Glutamatergic neuron (in vitro differentiated cells): ENCODE data around the gene CCNY. TPM values are rescaled to one million over a fixed set of nuclear protein-coding genes. Genes with fewer than 3 reads are reported as not detected.
A peak's percentile ranks its signal among the peaks of the same experiment; 100 is the strongest.

ENCODE experiments used
- DNase-seq: peaks from one replicate; pipeline ENCODE4 v3.0.0; 2022
- H3K27ac Mint-ChIP-seq: one replicate; pipeline ENCODE4 v1.8.0; 2020; ENCODE audit warnings: mild to moderate bottlenecking, mixed read lengths, inconsistent platforms; ENCODE audit not compliant: unreplicated experiment
- H3K27me3 Mint-ChIP-seq: one replicate; pipeline ENCODE4 v1.8.0; 2020; ENCODE audit warnings: mild to moderate bottlenecking, moderate library complexity, mixed read lengths, inconsistent platforms; ENCODE audit not compliant: unreplicated experiment
- H3K36me3 Mint-ChIP-seq: one replicate; pipeline ENCODE4 v1.8.0; 2020; ENCODE audit warnings: mild to moderate bottlenecking, mixed read lengths, inconsistent platforms; ENCODE audit not compliant: unreplicated experiment
- H3K4me1 Mint-ChIP-seq: one replicate; pipeline ENCODE4 v1.8.0; 2020; ENCODE audit warnings: mild to moderate bottlenecking, low read depth, mixed read lengths, inconsistent platforms; ENCODE audit not compliant: unreplicated experiment
- H3K4me3 Mint-ChIP-seq: one replicate; pipeline ENCODE4 v1.8.0; 2020; ENCODE audit warnings: mild to moderate bottlenecking, mixed read lengths, inconsistent platforms; ENCODE audit not compliant: unreplicated experiment
- H3K9me3 Mint-ChIP-seq: one replicate; pipeline ENCODE4 v1.8.0; 2020; ENCODE audit warnings: mild to moderate bottlenecking, moderate library complexity, mixed read lengths, inconsistent platforms; ENCODE audit not compliant: unreplicated experiment
- CTCF ChIP-seq: fragments of 200-600 bp; sonication (generic); IDR thresholded peaks from one replicate; pipeline ENCODE4 v1.5.0; 2021; ENCODE audit not compliant: partially characterized antibody, unreplicated experiment
- total RNA-seq: library from RNA; stranded (reverse); fragmentation: NEBNext Ultra II Directional; extraction: Animal tissue kit (Norgen Biotek cat#: 25700); gene quantifications from one replicate; pipeline ENCODE4 v1.2.1, GENCODE V29; 2021; ENCODE audit not compliant: unreplicated experiment

The CCNY gene
- total RNA-seq, 1 donor from 2014 or later = 219 TPM

- H3K9me3 Mint-ChIP-seq = peaks cover 24% of the 10 kb centered on the region
- DNase-seq = peak; percentile 70
These were observed 227.1 kb downstream of the CCNY start for GRCh38 chr10:35563261-35563891.

GRCh38 chr10:35564341-35564968 is 228.1 kb downstream of the CCNY start:
- Mint-ChIP-seq H3K27ac (peak overlapping the region; percentile 28), H3K4me1 (peaks cover 18% of the 10 kb centered on the region), H3K36me3 (peaks cover 10% of the 10 kb centered on the region), H3K9me3 (peaks cover 22% of the 10 kb centered on the region), H3K4me3 (no peak overlapping the region), H3K27me3 (peaks cover 14% of the 10 kb centered on the region)
- no peak for DNase-seq
- TF ChIP-seq CTCF = no peak

More at GRCh38 chr10:35563261-35563891, 227.1 kb downstream of the CCNY start:
- H3K4me3 Mint-ChIP-seq = no peak overlapping the region
- peak; percentile 100 for TF ChIP-seq CTCF
- H3K27me3 Mint-ChIP-seq = peaks cover 18% of the 10 kb centered on the region
- peaks cover 26% of the 10 kb centered on the region for H3K4me1 Mint-ChIP-seq
- H3K36me3 Mint-ChIP-seq = peaks cover 10% of the 10 kb centered on the region
- H3K27ac Mint-ChIP-seq = no peak overlapping the region

GRCh38 chr10:35565602-35566081 is 229.3 kb downstream of the CCNY start:
- H3K27ac Mint-ChIP-seq = no peak overlapping the region
- H3K4me1 Mint-ChIP-seq = peaks cover 11% of the 10 kb centered on the region
- H3K36me3 Mint-ChIP-seq = peaks cover 10% of the 10 kb centered on the region
- H3K4me3 Mint-ChIP-seq = no peak overlapping the region
- peaks cover 11% of the 10 kb centered on the region for H3K27me3 Mint-ChIP-seq
- no peak for TF ChIP-seq CTCF
- peaks cover 20% of the 10 kb centered on the region for H3K9me3 Mint-ChIP-seq
- no peak for DNase-seq

GRCh38 chr10:35567951-35568350 is 231.6 kb downstream of the CCNY start:
- Mint-ChIP-seq H3K4me3 (no peak overlapping the region), H3K27me3 (peaks cover 11% of the 10 kb centered on the region), H3K4me1 (peaks cover 11% of the 10 kb centered on the region), H3K27ac (no peak overlapping the region), H3K9me3 (peaks cover 19% of the 10 kb centered on the region), H3K36me3 (peaks cover 6% of the 10 kb centered on the region)
- DNase-seq = no peak
- no peak for TF ChIP-seq CTCF

DNA sequence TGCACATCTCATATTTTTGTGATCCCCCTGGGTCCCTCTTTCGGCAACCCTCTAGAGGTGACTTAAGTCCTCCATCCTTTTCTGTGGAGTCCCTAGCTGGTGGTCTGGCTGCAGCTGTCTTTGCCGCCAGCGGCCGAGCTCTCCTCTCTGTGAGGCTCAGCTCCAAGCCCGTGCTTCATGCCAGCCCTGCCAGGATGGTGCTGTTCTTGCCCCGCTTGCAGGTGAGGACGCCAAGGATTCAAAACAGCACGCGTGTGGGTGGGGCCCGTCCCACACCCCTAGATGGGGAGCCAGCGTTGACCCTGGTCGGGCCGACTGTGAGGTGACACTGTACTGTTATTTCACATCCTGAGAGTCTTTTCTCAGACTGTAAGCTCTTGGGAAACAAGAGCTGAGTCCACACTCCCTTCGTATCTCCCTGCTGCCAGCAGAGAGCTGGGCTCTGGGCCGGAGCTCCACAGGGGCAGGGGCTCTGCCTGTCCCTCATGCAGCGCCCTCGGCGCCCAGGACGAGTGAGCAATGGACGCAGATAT is 232.2 kb downstream of the CCNY start:
- Mint-ChIP-seq H3K36me3 (peaks cover 6% of the 10 kb centered on the region), H3K4me3 (no peak overlapping the region), H3K9me3 (peaks cover 19% of the 10 kb centered on the region), H3K27ac (no peak overlapping the region), H3K4me1 (peaks cover 11% of the 10 kb centered on the region), H3K27me3 (peaks cover 11% of the 10 kb centered on the region)
- TF ChIP-seq CTCF = no peak
- DNase-seq = no peak
